HepG2 (cell line): Measurements from ENCODE around the gene INPP1. TPM values are rescaled to one million over a fixed set of nuclear protein-coding genes. Genes with fewer than 3 reads are reported as not detected.

Source experiments
- ATAC-seq: fragments of 200-7000 bp; cut with Tn5 transposase; 3 replicates; pipeline ENCODE4 v1.9.1; 2020; ENCODE audit warnings: mild to moderate bottlenecking, moderate library complexity
- BruUV-seq: library from RNA; stranded (reverse); fragments of 400-500 nt; replicated peaks from 2 replicates; lab custom pipeline; 2021; lab: Mats Ljungman, UMichigan
- CTCF ChIA-PET: fragments of 300-600 bp; formaldehyde crosslinking; extraction: SDS; loops from one replicate; lab custom pipeline; 2021; ENCODE audit warnings: low total read pairs, inconsistent platforms, low intra/inter-chr PET ratio; lab: Yijun Ruan, JAX
- POLR2A ChIA-PET: fragments of 350-600 bp; sonication (Branson Sonifier 250); formaldehyde crosslinking; loops from one replicate; lab custom pipeline; 2020; ENCODE audit warnings: antibody characterized with exemption, inconsistent platforms; lab: Yijun Ruan, JAX
- DNase-seq: peaks from one replicate; pipeline ENCODE4 v3.0.0-alpha.2; 2015; ENCODE audit warnings: low spot score
- FAIRE-seq: peaks from 3 replicates; lab custom pipeline; 2011; peaks lifted over from hg19 to GRCh38; lab: Jason Lieb, UNC
- H2AFZ ChIP-seq: one replicate; pipeline ENCODE4 v1.6.1; 2011; ENCODE audit warnings: low read length, inconsistent platforms
- H3K27ac ChIP-seq: fragments of 300-600 bp; 3 replicates; pipeline ENCODE4 v1.8.0; 2011; ENCODE audit warnings: mixed run types, mild to moderate bottlenecking, mixed read lengths, low read length, inconsistent platforms; ENCODE audit not compliant: insufficient read depth; ENCODE audit errors: extremely low read length
- H3K27me3 ChIP-seq, 2 experiments: fragments of 200-600 bp in 1 of 2; 2 replicates in 1 of 2; 3 replicates in 1 of 2; pipeline versions ENCODE4 v1.6.0 to v1.8.0; 2011; ENCODE audit warnings: low read length in 2 of 2, mild to moderate bottlenecking in 2 of 2, moderate library complexity in 2 of 2, inconsistent platforms in 1 of 2; ENCODE audit not compliant: insufficient read depth in 2 of 2, control insufficient read depth in 1 of 2
- H3K36me3 ChIP-seq, 2 experiments: fragments of 200-600 bp in 1 of 2; replicated peaks in 1 of 2; 2 replicates in 1 of 2; 3 replicates in 1 of 2; pipeline versions ENCODE4 v1.5.1 to v1.8.0; 2011; ENCODE audit warnings: low read length in 2 of 2, inconsistent platforms in 1 of 2; ENCODE audit not compliant: insufficient read depth in 2 of 2, control insufficient read depth in 1 of 2
- H3K4me1 ChIP-seq: 2 replicates; pipeline ENCODE4 v1.5.1; 2012; ENCODE audit warnings: low read length, inconsistent platforms; ENCODE audit not compliant: insufficient read depth
- H3K4me2 ChIP-seq: 2 replicates; pipeline ENCODE4 v1.6.0; 2011; ENCODE audit warnings: low read depth, low read length, inconsistent platforms
- H3K4me3 ChIP-seq, 3 experiments: fragments of 200-600 bp in 1 of 3; sonication (generic), shearing (Covaris generic) in 1 of 3; replicated peaks in 1 of 3; 2 replicates each; pipeline ENCODE4 v1.5.1; 2011 to 2016; ENCODE audit warnings: low read length in 3 of 3, inconsistent platforms in 2 of 3, low read depth in 2 of 3, mild to moderate bottlenecking in 2 of 3, control low read depth in 1 of 3, mixed read lengths in 1 of 3; ENCODE audit not compliant: insufficient read depth in 1 of 3
- H3K79me2 ChIP-seq: one replicate; pipeline ENCODE4 v1.6.1; 2011; ENCODE audit warnings: low read length, inconsistent platforms; ENCODE audit not compliant: insufficient read depth
- H3K9ac ChIP-seq: 2 replicates; pipeline ENCODE4 v1.6.0; 2011; ENCODE audit warnings: mild to moderate bottlenecking, low read depth, low read length, inconsistent platforms; ENCODE audit not compliant: insufficient read depth
- H3K9me3 ChIP-seq: 2 replicates; pipeline ENCODE4 v1.5.1; 2012; ENCODE audit warnings: mild to moderate bottlenecking, low read length
- H4K20me1 ChIP-seq: 2 replicates; pipeline ENCODE4 v1.6.0; 2011; ENCODE audit warnings: inconsistent platforms, mild to moderate bottlenecking, low read length, moderate library complexity; ENCODE audit not compliant: insufficient read depth
- DMAP1 ChIP-seq: IDR thresholded peaks from 2 replicates; pipeline ENCODE4 v1.6.1; 2016
- EED ChIP-seq: sonication (generic); formaldehyde crosslinking; IDR thresholded peaks from 2 replicates; pipeline ENCODE4 v1.5.0; 2020; ENCODE audit warnings: mild to moderate bottlenecking, missing genetic modification reagents
- MYC ChIP-seq: sonication (generic); formaldehyde crosslinking; IDR thresholded peaks from 2 replicates; pipeline ENCODE4 v1.9.0; 2021; ENCODE audit warnings: missing genetic modification reagents, borderline replicate concordance
- RAD51 ChIP-seq: fragments of 450-650 bp; IDR thresholded peaks from 2 replicates; pipeline ENCODE4 v1.6.1; 2016; ENCODE audit warnings: borderline replicate concordance
- RBM22 ChIP-seq: fragments of 200-400 bp; formaldehyde crosslinking; optimal IDR thresholded peaks from 2 replicates; pipeline ENCODE3; 2017; ENCODE audit warnings: mild to moderate bottlenecking, low read length, moderate library complexity
- ZFP90 ChIP-seq: sonication (generic); formaldehyde crosslinking; IDR thresholded peaks from 2 replicates; pipeline ENCODE4 v1.8.0; 2022; ENCODE audit warnings: missing genetic modification reagents, mild to moderate bottlenecking, inconsistent platforms, borderline replicate concordance
- ZNF143 ChIP-seq: sonication (generic); formaldehyde crosslinking; IDR thresholded peaks from 2 replicates; pipeline ENCODE4 v1.4.0; 2020; ENCODE audit warnings: missing genetic modification reagents
- ZNF24 ChIP-seq: fragments of 450-650 bp; IDR thresholded peaks from 2 replicates; pipeline ENCODE4 v1.6.1; 2017; ENCODE audit warnings: antibody characterized with exemption, mild to moderate bottlenecking
- ZNF30 ChIP-seq: sonication (generic); formaldehyde crosslinking; IDR thresholded peaks from 2 replicates; pipeline ENCODE4 v1.5.0; 2020; ENCODE audit warnings: mild to moderate bottlenecking, missing genetic modification reagents
- ZNF777 ChIP-seq: sonication (generic); formaldehyde crosslinking; IDR thresholded peaks from 2 replicates; pipeline ENCODE4 v1.4.0; 2020; ENCODE audit warnings: missing genetic modification reagents
- WGBS: methylation state at CpG from one replicate; pipeline ENCODE4 v1.1.6; 2017; ENCODE audit warnings: low lambda C conversion rate; 5-methylcytosine and 5-hydroxymethylcytosine counted together
- in situ Hi-C: cut with HindIII; loops from 2 replicates; pipeline ENCODE4 v1.10.0; 2017; ENCODE audit warnings: low pct_unique_long_range_greater_than_20kb; ENCODE audit not compliant: extremely low pct_ligation_motif_present
- intact Hi-C: fragments of 100-400 bp; cut with micrococcal nuclease; formaldehyde crosslinking; loops from one replicate; pipeline ENCODE4 v1.10.0; 2022; ENCODE audit not compliant: unreplicated experiment
- polyA plus RNA-seq, 8 experiments: library from polyadenylated mRNA; depleted of rRNA in 3 of 8; stranded (reverse) in 7 of 8; unstranded in 1 of 8; fragments of >200 nt; fragmentation: Illumina TruSeq in 4 of 8; extraction: Trizol in 4 of 8; gene quantifications; 2 replicates each; pipeline versions ENCODE4 v1.2.1 to v1.2.3, GENCODE V29; 2011 to 2016; ENCODE audit warnings: low read depth in 4 of 8, missing spikeins in 1 of 8, mixed read lengths in 1 of 8; ENCODE audit not compliant: insufficient read depth in 1 of 8
- total RNA-seq, 5 experiments: library from RNA; depleted of rRNA; stranded (reverse); fragments of >200 nt; fragmentation: Illumina TruSeq; extraction: Trizol; gene quantifications; 2 replicates each; pipeline ENCODE4 v1.2.3, GENCODE V29; 2016; ENCODE audit warnings: low read depth in 1 of 5
- TF ChIP-seq, protein P1 (sequence below): IDR thresholded peaks from 2 replicates; pipeline ENCODE4 v1.6.1; 2016; ENCODE audit warnings: mild to moderate bottlenecking
- TF ChIP-seq, protein P2 (sequence below): sonication (generic); formaldehyde crosslinking; IDR thresholded peaks from 2 replicates; pipeline ENCODE4 v1.5.1; 2020; ENCODE audit warnings: missing genetic modification reagents, mild to moderate bottlenecking, borderline replicate concordance
- TF ChIP-seq, protein P3 (sequence below): sonication (generic); formaldehyde crosslinking; IDR thresholded peaks from 2 replicates; pipeline ENCODE4 v1.4.0; 2020; ENCODE audit warnings: missing genetic modification reagents

Gene INPP1
- total and polyA plus RNA-seq, 2 of the 13 experiments (the other 11 are each of a cell fraction or from before 2014, with no cell fraction given), result 10.0 to 13.3 TPM

DNA sequence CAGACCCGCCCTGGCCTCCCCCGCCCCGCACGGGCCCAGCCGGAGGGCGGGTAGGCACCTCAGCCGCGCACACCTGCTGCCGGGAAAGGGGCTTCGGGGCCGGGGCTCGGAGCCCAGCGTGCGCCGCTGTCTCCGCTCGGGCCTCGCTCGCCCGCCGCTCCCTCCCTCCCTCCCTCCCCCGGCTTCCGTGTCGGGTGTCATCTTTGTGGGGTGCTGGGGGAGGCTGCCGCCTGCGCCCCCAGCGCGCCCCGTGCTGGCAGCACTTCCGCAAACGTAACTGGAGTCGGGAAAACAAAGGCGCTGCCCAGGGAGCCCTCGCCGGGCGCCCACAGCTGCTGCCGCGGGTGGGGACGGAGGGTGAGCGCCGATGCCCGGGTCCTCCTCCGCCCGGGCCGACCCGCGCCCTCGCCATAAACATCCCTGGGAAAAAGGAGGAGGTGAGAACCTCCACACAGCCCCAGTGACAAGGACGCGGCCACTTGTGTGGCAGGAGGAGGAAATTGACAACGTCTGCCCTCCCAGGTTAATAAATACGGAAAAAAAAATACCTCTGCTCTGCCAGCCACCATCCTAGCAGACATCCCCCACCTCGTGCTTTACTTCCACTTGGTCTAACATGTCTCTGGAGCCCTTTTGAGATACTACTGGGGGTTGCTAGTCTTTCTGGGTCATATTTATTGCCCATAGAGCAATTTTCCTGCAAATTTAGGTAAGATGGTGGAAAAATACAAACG lies 65.3 kb downstream of the INPP1 start:
- Histone ChIP-seq H3K27ac (no peak overlapping the region), H3K27me3 (peaks cover 3 to 35% of the 10 kb centered on the region in 2 experiments; a peak in 4 of 5 replicates), H3K4me3 (peak overlapping the region; percentile 62 to 73 (median 63)), H3K79me2 (no peaks in the 10 kb centered on the region), H3K9me3 (no peaks in the 10 kb centered on the region), H3K4me2 (peak overlapping the region; percentile 78), H4K20me1 (no peaks in the 10 kb centered on the region), H3K9ac (no peak overlapping the region), H2AFZ (no peak overlapping the region), H3K4me1 (peaks cover 14% of the 10 kb centered on the region), H3K36me3 (no peaks in the 10 kb centered on the region)
- intact Hi-C loops (no loop called here), in situ Hi-C loops (no loop called here)
- WGBS, result 4% methylated on average over 23 of the region's 54 CpGs
- POLR2A ChIA-PET, result no interaction called here
- FAIRE-seq (no peak), DNase-seq (no peak), ATAC-seq (peak; percentile 62)
- BruUV-seq, result no TSS peak
- CTCF ChIA-PET, result no interaction called here
- TF ChIP-seq, protein P1, sequence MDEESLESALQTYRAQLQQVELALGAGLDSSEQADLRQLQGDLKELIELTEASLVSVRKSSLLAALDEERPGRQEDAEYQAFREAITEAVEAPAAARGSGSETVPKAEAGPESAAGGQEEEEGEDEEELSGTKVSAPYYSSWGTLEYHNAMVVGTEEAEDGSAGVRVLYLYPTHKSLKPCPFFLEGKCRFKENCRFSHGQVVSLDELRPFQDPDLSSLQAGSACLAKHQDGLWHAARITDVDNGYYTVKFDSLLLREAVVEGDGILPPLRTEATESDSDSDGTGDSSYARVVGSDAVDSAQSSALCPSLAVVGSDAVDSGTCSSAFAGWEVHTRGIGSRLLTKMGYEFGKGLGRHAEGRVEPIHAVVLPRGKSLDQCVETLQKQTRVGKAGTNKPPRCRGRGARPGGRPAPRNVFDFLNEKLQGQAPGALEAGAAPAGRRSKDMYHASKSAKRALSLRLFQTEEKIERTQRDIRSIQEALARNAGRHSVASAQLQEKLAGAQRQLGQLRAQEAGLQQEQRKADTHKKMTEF, result peak; percentile 31; the same call in 1 of the 2 replicates
- TF ChIP-seq ZNF777 (CRISPR knock-in tag), result peak; percentile 24; the same call in 1 of the 2 replicates
- TF ChIP-seq, protein P2, sequence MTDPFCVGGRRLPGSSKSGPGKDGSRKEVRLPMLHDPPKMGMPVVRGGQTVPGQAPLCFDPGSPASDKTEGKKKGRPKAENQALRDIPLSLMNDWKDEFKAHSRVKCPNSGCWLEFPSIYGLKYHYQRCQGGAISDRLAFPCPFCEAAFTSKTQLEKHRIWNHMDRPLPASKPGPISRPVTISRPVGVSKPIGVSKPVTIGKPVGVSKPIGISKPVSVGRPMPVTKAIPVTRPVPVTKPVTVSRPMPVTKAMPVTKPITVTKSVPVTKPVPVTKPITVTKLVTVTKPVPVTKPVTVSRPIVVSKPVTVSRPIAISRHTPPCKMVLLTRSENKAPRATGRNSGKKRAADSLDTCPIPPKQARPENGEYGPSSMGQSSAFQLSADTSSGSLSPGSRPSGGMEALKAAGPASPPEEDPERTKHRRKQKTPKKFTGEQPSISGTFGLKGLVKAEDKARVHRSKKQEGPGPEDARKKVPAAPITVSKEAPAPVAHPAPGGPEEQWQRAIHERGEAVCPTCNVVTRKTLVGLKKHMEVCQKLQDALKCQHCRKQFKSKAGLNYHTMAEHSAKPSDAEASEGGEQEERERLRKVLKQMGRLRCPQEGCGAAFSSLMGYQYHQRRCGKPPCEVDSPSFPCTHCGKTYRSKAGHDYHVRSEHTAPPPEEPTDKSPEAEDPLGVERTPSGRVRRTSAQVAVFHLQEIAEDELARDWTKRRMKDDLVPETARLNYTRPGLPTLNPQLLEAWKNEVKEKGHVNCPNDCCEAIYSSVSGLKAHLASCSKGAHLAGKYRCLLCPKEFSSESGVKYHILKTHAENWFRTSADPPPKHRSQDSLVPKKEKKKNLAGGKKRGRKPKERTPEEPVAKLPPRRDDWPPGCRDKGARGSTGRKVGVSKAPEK (CRISPR knock-in tag), result no peak
- no peak for TF ChIP-seq ZNF143 (CRISPR knock-in tag)
- 0 out of 2 replicates have a peak, but pooled peaks have one; percentile 22 for TF ChIP-seq DMAP1
- TF ChIP-seq MYC (CRISPR knock-in tag), result 0 out of 2 replicates have a peak, but pooled peaks have one; percentile 6
- TF ChIP-seq ZNF24, result no peak
- no peak for TF ChIP-seq ZNF30 (CRISPR knock-in tag)
- no peak for TF ChIP-seq RAD51
- TF ChIP-seq ZFP90 (CRISPR knock-in tag), result no peak
- TF ChIP-seq RBM22, result no peak
- TF ChIP-seq EED, result 0 out of 2 replicates have a peak, but pooled peaks have one; percentile 31
- TF ChIP-seq, protein P3, sequence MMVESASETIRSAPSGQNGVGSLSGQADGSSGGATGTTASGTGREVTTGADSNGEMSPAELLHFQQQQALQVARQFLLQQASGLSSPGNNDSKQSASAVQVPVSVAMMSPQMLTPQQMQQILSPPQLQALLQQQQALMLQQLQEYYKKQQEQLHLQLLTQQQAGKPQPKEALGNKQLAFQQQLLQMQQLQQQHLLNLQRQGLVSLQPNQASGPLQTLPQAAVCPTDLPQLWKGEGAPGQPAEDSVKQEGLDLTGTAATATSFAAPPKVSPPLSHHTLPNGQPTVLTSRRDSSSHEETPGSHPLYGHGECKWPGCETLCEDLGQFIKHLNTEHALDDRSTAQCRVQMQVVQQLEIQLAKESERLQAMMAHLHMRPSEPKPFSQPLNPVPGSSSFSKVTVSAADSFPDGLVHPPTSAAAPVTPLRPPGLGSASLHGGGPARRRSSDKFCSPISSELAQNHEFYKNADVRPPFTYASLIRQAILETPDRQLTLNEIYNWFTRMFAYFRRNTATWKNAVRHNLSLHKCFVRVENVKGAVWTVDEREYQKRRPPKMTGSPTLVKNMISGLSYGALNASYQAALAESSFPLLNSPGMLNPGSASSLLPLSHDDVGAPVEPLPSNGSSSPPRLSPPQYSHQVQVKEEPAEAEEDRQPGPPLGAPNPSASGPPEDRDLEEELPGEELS (CRISPR knock-in tag), result no peak
